HEK293T (cell line): ENCODE data around the gene C1orf52.

ENCODE experiments used
- CTCF ChIA-PET: fragments of 350-600 bp; formaldehyde crosslinking; extraction: SDS; loops from one replicate; lab custom pipeline; 2021; ENCODE audit warnings: antibody characterized with exemption, inconsistent platforms; lab: Yijun Ruan, JAX
- POLR2A ChIA-PET: fragments of 350-600 bp; formaldehyde crosslinking; extraction: SDS; loops from one replicate; lab custom pipeline; 2020; ENCODE audit warnings: antibody characterized with exemption, inconsistent platforms; lab: Yijun Ruan, JAX
- DNase-seq: peaks from one replicate; pipeline ENCODE4 v3.0.0; 2012; ENCODE audit warnings: mixed read lengths; ENCODE audit errors: extremely low spot score
- ARNT ChIP-seq: fragments of 450-650 bp; IDR thresholded peaks from 2 replicates; pipeline ENCODE4 v1.6.1; 2017; ENCODE audit warnings: mild to moderate bottlenecking
- BHLHE40 ChIP-seq: fragments of 450-650 bp; IDR thresholded peaks from 2 replicates; pipeline ENCODE4 v1.6.1; 2016; ENCODE audit warnings: mild to moderate bottlenecking, moderate library complexity, borderline replicate concordance
- CTBP1 ChIP-seq: fragments of 450-650 bp; IDR thresholded peaks from 2 replicates; pipeline ENCODE4 v1.6.1; 2016; ENCODE audit warnings: borderline replicate concordance
- ELF4 ChIP-seq: fragments of 450-650 bp; IDR thresholded peaks from 2 replicates; pipeline ENCODE4 v1.6.1; 2017; ENCODE audit warnings: antibody characterized with exemption
- FOXA1 ChIP-seq: fragments of 450-650 bp; IDR thresholded peaks from 2 replicates; pipeline ENCODE4 v1.6.1; 2016; ENCODE audit warnings: mild to moderate bottlenecking
- FOXK2 ChIP-seq: fragments of 450-650 bp; IDR thresholded peaks from 2 replicates; pipeline ENCODE4 v1.6.1; 2016; ENCODE audit warnings: mild to moderate bottlenecking
- FOXM1 ChIP-seq: fragments of 450-650 bp; IDR thresholded peaks from 2 replicates; pipeline ENCODE4 v1.6.1; 2017; ENCODE audit warnings: mild to moderate bottlenecking, borderline replicate concordance
- HDGF ChIP-seq: fragments of 450-650 bp; IDR thresholded peaks from 2 replicates; pipeline ENCODE4 v1.6.1; 2017; ENCODE audit warnings: antibody characterized with exemption, borderline replicate concordance
- L3MBTL2 ChIP-seq: fragments of 450-650 bp; conservative IDR thresholded peaks from 2 replicates; pipeline ENCODE4 v1.6.1; 2016; ENCODE audit warnings: mild to moderate bottlenecking
- LEF1 ChIP-seq: fragments of 450-650 bp; IDR thresholded peaks from 2 replicates; pipeline ENCODE4 v1.6.1; 2017; ENCODE audit warnings: mild to moderate bottlenecking, borderline replicate concordance
- NFRKB ChIP-seq: fragments of 450-650 bp; IDR thresholded peaks from 2 replicates; pipeline ENCODE4 v1.6.1; 2016; ENCODE audit warnings: mild to moderate bottlenecking, moderate library complexity
- PKNOX1 ChIP-seq: fragments of 450-650 bp; IDR thresholded peaks from 2 replicates; pipeline ENCODE4 v1.6.1; 2016
- SP1 ChIP-seq: fragments of 450-650 bp; IDR thresholded peaks from 2 replicates; pipeline ENCODE4 v1.6.1; 2017
- SUZ12 ChIP-seq: fragments of 450-650 bp; IDR thresholded peaks from 2 replicates; pipeline ENCODE4 v1.6.1; 2016; ENCODE audit warnings: mild to moderate bottlenecking
- TARDBP ChIP-seq: fragments of 450-650 bp; IDR thresholded peaks from 2 replicates; pipeline ENCODE4 v1.6.1; 2016
- ZNF384 ChIP-seq: fragments of 450-650 bp; IDR thresholded peaks from 2 replicates; pipeline ENCODE4 v1.6.1; 2016

C1orf52 gene

GRCh38 chr1:85225624-85226380 lies 33.7 kb downstream of the C1orf52 start:
- ChIA-PET CTCF (interaction anchor here (0.5 to 2.6 kb wide), 3 partner anchors 16 to 281 kb away, joined by 4 to 7 read pairs (median 4); no protein-coding TSS in a partner anchor), POLR2A (interaction anchor here (0.6 to 2.9 kb wide), 8 partner anchors 10 to 229 kb away, joined by 3 to 15 read pairs (median 4); partner anchors contain the start of genes BCL10, C1orf52, MCOLN2 and SYDE2)
- TF ChIP-seq FOXK2 (no peak), BHLHE40 (no peak), ZNF384 (no peak), FOXA1 (no peak), ARNT (no peak), NFRKB (no peak), TARDBP (no peak), FOXM1 (no peak), CTBP1 (no peak; the same call in 1 of the 2 replicates), HDGF (no peak), SUZ12 (no peak), L3MBTL2 (no peak)
- DNase-seq = no peak

DNA sequence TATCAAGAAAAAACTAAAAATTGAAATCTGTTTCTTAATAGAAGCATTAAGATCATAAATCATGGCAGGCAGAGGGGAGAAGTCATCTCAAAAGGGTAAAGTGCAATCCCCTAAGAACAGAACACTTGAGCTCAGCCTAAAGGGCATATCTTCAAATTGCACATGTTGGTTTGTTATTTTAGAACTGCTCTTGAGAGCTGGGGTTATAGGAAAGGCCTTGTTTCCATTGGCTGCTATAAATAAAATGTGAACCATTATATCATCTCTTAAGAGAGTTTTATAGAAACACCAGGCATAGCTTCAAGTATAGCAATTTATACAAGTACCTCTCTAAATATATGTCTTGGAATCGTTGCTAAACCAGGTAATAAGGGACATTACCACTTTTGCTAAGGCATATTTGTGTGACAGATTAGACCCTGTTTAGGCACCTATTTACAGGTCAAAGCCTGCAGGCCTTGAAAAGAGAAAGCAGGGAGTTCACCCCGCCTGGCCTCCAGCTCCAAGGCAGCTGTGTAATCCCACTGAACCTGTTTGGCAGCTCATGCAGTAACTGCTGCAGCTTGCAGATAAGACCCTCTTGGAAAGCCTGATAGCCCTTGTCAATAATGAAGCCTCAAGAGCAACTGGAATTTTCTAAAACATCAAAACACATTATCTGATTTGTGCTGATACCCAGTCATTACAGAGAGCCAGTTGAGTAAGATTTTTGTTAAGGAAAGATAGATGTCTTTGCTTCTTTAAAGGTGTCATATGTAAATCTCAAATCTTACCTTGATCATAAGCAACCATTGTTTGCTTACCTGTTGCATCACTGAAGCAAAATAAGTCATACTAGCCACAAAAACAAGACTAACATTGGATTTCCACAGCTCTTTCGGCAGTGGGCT lies 34.5 kb downstream of the C1orf52 start:
- CTCF ChIA-PET = interaction anchor here (0.8 to 2.6 kb wide), 4 partner anchors 10 to 280 kb away, joined by 3 to 7 read pairs (median 4); no protein-coding TSS in a partner anchor

DNA sequence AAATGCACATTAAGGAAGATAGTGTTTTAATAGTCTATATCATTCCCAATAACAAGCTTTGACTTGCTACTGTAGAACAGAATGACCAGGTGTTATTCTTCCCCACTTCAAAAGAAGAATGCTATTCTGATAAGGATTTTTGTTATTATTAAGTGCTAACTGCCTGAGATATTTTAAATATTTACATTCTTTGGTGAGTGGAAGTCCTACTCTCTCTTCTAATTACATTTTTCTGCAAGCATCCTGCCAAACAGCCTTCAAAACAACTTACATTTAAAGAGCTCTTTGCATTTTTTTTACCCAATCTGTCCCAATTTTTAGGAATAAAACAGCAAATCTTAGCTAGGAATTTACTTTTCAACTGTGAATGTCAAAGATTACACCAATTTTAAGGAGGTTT lies 35.2 kb downstream of the C1orf52 start:
- ChIA-PET CTCF (interaction anchor here (0.8 to 2.6 kb wide), 4 partner anchors 9 to 280 kb away, joined by 3 to 7 read pairs (median 4); no protein-coding TSS in a partner anchor), POLR2A (interaction anchor here (1.1 to 2.9 kb wide), 4 partner anchors 23 to 73 kb away, joined by 3 to 15 read pairs (median 7); partner anchors contain the start of genes BCL10, C1orf52 and SYDE2)
- no peak for DNase-seq
- no peak for TF ChIP-seq PKNOX1
- TF ChIP-seq HDGF = no peak
- TF ChIP-seq NFRKB = no peak

More for the DNA sequence above, 34.5 kb downstream of the C1orf52 start:
- no peak for DNase-seq
- TF ChIP-seq PKNOX1 = peak; percentile 93
- TF ChIP-seq ELF4 = no peak
- TF ChIP-seq LEF1 = 0 out of 2 replicates have a peak, but pooled peaks have one; percentile 14
- POLR2A ChIA-PET = interaction anchor here (0.6 to 2.9 kb wide), 6 partner anchors 9 to 72 kb away, joined by 3 to 15 read pairs (median 4); partner anchors contain the start of genes BCL10, C1orf52 and SYDE2

- no peak for TF ChIP-seq PKNOX1
- no peak for TF ChIP-seq ELF4
- TF ChIP-seq BHLHE40 = no peak
- no peak for TF ChIP-seq TARDBP
- TF ChIP-seq SP1 = no peak
- TF ChIP-seq SUZ12 = no peak
- no peak for TF ChIP-seq LEF1
- no peak for TF ChIP-seq FOXM1
- no peak for TF ChIP-seq L3MBTL2
- TF ChIP-seq HDGF = no peak
- CTCF ChIA-PET = no interaction called here
- no peak for DNase-seq
- POLR2A ChIA-PET = no interaction called here
Measured at GRCh38 chr1:85223334-85223733, 36.1 kb downstream of the C1orf52 start.

- no peak for DNase-seq
- ChIA-PET POLR2A (interaction anchor here (0.6 kb wide), 1 partner anchor 20 kb away, joined by 3 read pairs; the partner anchor contains the start of gene SYDE2), CTCF (no interaction called here)
- no peak for TF ChIP-seq NFRKB
Measured at GRCh38 chr1:85220756-85221201, 38.7 kb downstream of the C1orf52 start.
